ENCODE data around the gene ASB12. TPM values are rescaled to one million over a fixed set of nuclear protein-coding genes. Genes with fewer than 3 reads are reported as not detected.

The ASB12 gene
- total and polyA plus RNA-seq, 2 of the 8 experiments (the other 6 are each of a cell fraction or from before 2014, with no cell fraction given) = 1.3 to 1.7 TPM

GRCh38 chrX:64202808-64203325 lies 27.5 kb downstream of the ASB12 start:
- H2BK5ac ChIP-seq (ENCODE audit: low read depth, low read length) = no peak overlapping the region
- H3K9ac ChIP-seq (replicated peaks in 1 of 4; ENCODE audit: extremely low read depth in 1 of 4, low read depth in 3 of 4, low read length in 3 of 4) = no peak overlapping the region
- WGBS, 2 experiments (ENCODE audit: extremely low coverage in 1 of 2, insufficient coverage in 1 of 2, insufficient read length in 1 of 2, insufficient replicate concordance in 2 of 2, low coverage in 1 of 2, low lambda C conversion rate in 2 of 2, missing lambda C conversion rate in 1 of 2) = 72% methylated on average over 2 of the region's 2 CpGs; no CpG with 5 or more reads in 1 of the 2 experiments
- no peaks in the 10 kb centered on the region for H3K36me3 ChIP-seq (ENCODE audit: control insufficient read depth in 2 of 4, insufficient read depth in 4 of 4, low read length in 3 of 4)
- H3K56ac ChIP-seq (replicated peaks; ENCODE audit: insufficient read length, low read depth, low read length) = no peak overlapping the region
- H4K5ac ChIP-seq (ENCODE audit: insufficient read length, low read depth, low read length) = no peak overlapping the region
- no peak overlapping the region for H3K18ac ChIP-seq (ENCODE audit: extremely low read depth, low read length)
- H4K8ac ChIP-seq (ENCODE audit: extremely low read depth, insufficient read depth, low read length) = no peak overlapping the region
- TF ChIP-seq RFX5 (IDR thresholded peaks at IDR 0.05; ENCODE audit: borderline replicate concordance, low read depth, low read length) = no peak
- no peak for TF ChIP-seq CREB1 (IDR thresholded peaks at IDR 0.05)
- no peak for TF ChIP-seq BRCA1 (IDR thresholded peaks at IDR 0.05; ENCODE audit: low read depth, low read length)
- no peak for TF ChIP-seq BACH1 (IDR thresholded peaks at IDR 0.05; ENCODE audit: low read length)
- H3K79me1 ChIP-seq (ENCODE audit: low read depth, low read length) = no peaks in the 10 kb centered on the region
- ChIA-PET POLR2A (ENCODE audit: partially characterized antibody) (no interaction called here), CTCF (ENCODE audit: partially characterized antibody) (no interaction called here)
- H4K20me1 ChIP-seq (replicated peaks in 1 of 2; ENCODE audit: control insufficient read depth in 1 of 2, insufficient read depth in 2 of 2, low read length in 2 of 2) = peaks cover 3 to 10% of the 10 kb centered on the region in 2 experiments
- no peak overlapping the region for H2AFZ ChIP-seq (ENCODE audit: low read length)
- no peaks in the 10 kb centered on the region for H3K79me2 ChIP-seq (ENCODE audit: control insufficient read depth in 1 of 2, insufficient read depth in 2 of 2, low read length in 2 of 2)
- no peak overlapping the region for H2BK15ac ChIP-seq (ENCODE audit: low read length)
- peaks cover 0 to 9% (median 7%) of the 10 kb centered on the region in 4 experiments; a peak in 3 of 7 replicates for H3K27me3 ChIP-seq (replicated peaks in 1 of 4; ENCODE audit: control insufficient read depth in 3 of 4, extremely low read depth in 1 of 4, insufficient read depth in 3 of 4, low read length in 3 of 4)
- H3K4me1 ChIP-seq (replicated peaks in 1 of 4; ENCODE audit: control insufficient read depth in 3 of 4, insufficient read depth in 4 of 4, low read length in 3 of 4) = peaks cover 0 to 5% (median 0%) of the 10 kb centered on the region in 4 experiments; a peak in 3 of 7 replicates
- no peak overlapping the region for H2BK120ac ChIP-seq (replicated peaks; ENCODE audit: low read depth, low read length)
- H3K23me2 ChIP-seq (ENCODE audit: low read depth, low read length) = peaks cover 3% of the 10 kb centered on the region; the same call in 1 of the 2 replicates
- no peak overlapping the region for H3K23ac ChIP-seq (ENCODE audit: insufficient read length)
- DNase-seq (ENCODE audit: low read depth in 1 of 2, low spot score in 2 of 2) (no peak), FAIRE-seq (no peak)
- H3K27ac ChIP-seq (ENCODE audit: low read depth, low read length) = no peak overlapping the region
- no peaks in the 10 kb centered on the region for H3K9me3 ChIP-seq (ENCODE audit: insufficient read depth in 2 of 2, low read depth in 1 of 2, low read length in 1 of 2)
- no peak overlapping the region for H3K4me3 ChIP-seq (ENCODE audit: extremely low read depth in 1 of 4, insufficient read depth in 2 of 4, low read depth in 3 of 4, low read length in 4 of 4)
- H2BK20ac ChIP-seq (ENCODE audit: low read length) = no peak overlapping the region
- H3K4ac ChIP-seq (replicated peaks; ENCODE audit: insufficient read length, low read depth, low read length) = no peak overlapping the region
- H2AK5ac ChIP-seq (ENCODE audit: low read depth, low read length) = no peak overlapping the region
- no peak overlapping the region for H2BK12ac ChIP-seq (ENCODE audit: low read depth, low read length)
- H3K14ac ChIP-seq (ENCODE audit: insufficient read length) = no peak overlapping the region
- no peak overlapping the region for H4K91ac ChIP-seq (replicated peaks; ENCODE audit: insufficient read length, low read length)
- no peak overlapping the region for H3K4me2 ChIP-seq (ENCODE audit: insufficient read depth in 1 of 2, low read depth in 2 of 2, low read length in 2 of 2)
